ENCODE data around the gene TSEN2. TPM values are rescaled to one million over a fixed set of nuclear protein-coding genes. Genes with fewer than 3 reads are reported as not detected.

Gene TSEN2
- total RNA-seq, 1 donor from 2014 or later, result 11.4 TPM

GRCh38 chr3:12560505-12561190, 76.4 kb downstream of the TSEN2 start:
- Histone ChIP-seq H3K36me3 (ENCODE audit: control insufficient read depth, insufficient read depth, low read length) (no peaks in the 10 kb centered on the region), H3K4me3 (ENCODE audit: low read depth, low read length) (no peak overlapping the region), H3K27me3 (ENCODE audit: control insufficient read depth, insufficient read depth, low read length) (no peaks in the 10 kb centered on the region)
- TF ChIP-seq, protein P1, sequence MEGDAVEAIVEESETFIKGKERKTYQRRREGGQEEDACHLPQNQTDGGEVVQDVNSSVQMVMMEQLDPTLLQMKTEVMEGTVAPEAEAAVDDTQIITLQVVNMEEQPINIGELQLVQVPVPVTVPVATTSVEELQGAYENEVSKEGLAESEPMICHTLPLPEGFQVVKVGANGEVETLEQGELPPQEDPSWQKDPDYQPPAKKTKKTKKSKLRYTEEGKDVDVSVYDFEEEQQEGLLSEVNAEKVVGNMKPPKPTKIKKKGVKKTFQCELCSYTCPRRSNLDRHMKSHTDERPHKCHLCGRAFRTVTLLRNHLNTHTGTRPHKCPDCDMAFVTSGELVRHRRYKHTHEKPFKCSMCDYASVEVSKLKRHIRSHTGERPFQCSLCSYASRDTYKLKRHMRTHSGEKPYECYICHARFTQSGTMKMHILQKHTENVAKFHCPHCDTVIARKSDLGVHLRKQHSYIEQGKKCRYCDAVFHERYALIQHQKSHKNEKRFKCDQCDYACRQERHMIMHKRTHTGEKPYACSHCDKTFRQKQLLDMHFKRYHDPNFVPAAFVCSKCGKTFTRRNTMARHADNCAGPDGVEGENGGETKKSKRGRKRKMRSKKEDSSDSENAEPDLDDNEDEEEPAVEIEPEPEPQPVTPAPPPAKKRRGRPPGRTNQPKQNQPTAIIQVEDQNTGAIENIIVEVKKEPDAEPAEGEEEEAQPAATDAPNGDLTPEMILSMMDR (IDR thresholded peaks at IDR 0.05; ENCODE audit: insufficient read depth, low read length, poor library complexity, severe bottlenecking), result no peak
- no peak for DNase-seq (ENCODE audit: low read depth)

DNA sequence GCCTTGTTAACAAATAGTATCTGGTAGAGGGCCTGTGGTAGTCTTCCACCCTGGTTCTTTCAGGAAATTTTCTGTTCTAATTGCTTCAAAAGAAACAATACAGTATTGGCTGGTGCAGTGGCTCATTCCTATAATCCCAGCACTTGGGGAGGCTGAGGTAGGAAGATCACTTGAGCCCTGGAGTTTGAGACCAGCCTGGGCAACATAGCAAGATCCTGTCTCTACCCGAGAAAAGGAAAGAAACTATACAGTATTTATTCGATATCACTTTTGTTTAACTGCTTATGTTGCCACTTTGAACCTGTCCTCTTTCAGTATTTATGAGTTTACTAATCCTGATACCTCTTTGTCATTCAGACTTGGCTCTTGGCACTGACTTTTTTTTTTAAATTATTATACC, 77.1 kb downstream of the TSEN2 start:
- H3K27me3 ChIP-seq (ENCODE audit: control insufficient read depth, insufficient read depth, low read length), result no peaks in the 10 kb centered on the region
- H3K4me3 ChIP-seq (ENCODE audit: low read depth, low read length), result no peak overlapping the region
- no peaks in the 10 kb centered on the region for H3K36me3 ChIP-seq (ENCODE audit: control insufficient read depth, insufficient read depth, low read length)
- TF ChIP-seq, protein P1 (IDR thresholded peaks at IDR 0.05; ENCODE audit: insufficient read depth, low read length, poor library complexity, severe bottlenecking), result no peak
- DNase-seq (ENCODE audit: low read depth), result no peak

- Histone ChIP-seq H3K36me3 (ENCODE audit: control insufficient read depth, insufficient read depth, low read length) (no peaks in the 10 kb centered on the region), H3K27me3 (ENCODE audit: control insufficient read depth, insufficient read depth, low read length) (no peaks in the 10 kb centered on the region), H3K4me3 (ENCODE audit: low read depth, low read length) (no peak overlapping the region)
- TF ChIP-seq, protein P1 (IDR thresholded peaks at IDR 0.05; ENCODE audit: insufficient read depth, low read length, poor library complexity, severe bottlenecking), result no peak
- no peak for DNase-seq (ENCODE audit: low read depth)
These were observed 78.2 kb downstream of the TSEN2 start for GRCh38 chr3:12562451-12562850.

DNA sequence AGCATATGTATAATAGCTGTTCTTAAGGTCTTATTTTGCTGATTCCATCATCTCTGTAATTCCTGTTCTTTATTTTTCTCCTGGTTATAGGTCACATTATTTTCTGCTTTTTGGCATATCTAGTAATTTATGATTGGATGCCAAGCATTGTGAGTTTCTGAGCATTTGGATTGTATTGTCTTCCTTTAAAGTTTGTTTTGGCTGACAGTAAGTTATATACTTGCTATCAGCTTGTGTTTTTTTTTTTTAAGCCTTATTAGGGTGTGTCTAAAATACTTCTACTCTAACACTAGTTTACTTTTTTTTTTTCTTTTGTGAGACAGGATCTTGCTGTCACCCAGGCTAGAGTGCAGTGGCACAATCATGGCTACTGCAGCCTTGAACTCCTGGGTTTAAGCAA, 82.7 kb downstream of the TSEN2 start:
- DNase-seq (ENCODE audit: low read depth), result no peak
- TF ChIP-seq, protein P1 (IDR thresholded peaks at IDR 0.05; ENCODE audit: insufficient read depth, low read length, poor library complexity, severe bottlenecking), result no peak
- Histone ChIP-seq H3K4me3 (ENCODE audit: low read depth, low read length) (no peak overlapping the region), H3K36me3 (ENCODE audit: control insufficient read depth, insufficient read depth, low read length) (no peaks in the 10 kb centered on the region), H3K27me3 (ENCODE audit: control insufficient read depth, insufficient read depth, low read length) (no peaks in the 10 kb centered on the region)

DNA sequence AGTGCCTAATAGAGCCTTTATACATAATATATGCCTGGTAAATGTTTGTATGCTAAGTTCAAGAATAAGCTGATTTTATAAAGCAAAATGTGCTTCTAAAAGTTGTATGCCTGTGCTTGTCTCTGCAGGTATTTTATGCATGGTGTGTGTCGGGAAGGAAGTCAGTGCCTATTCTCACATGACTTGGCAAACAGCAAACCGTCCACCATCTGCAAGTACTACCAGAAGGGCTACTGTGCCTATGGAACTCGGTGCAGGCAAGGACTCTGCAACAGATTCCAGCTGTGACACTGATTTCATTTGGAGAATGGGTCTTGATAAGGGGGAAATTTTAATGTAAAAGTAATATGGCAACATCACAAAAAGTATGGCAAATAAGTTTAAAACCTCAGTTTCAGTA, 84.5 kb downstream of the TSEN2 start:
- H3K27me3 ChIP-seq (ENCODE audit: control insufficient read depth, insufficient read depth, low read length), result no peaks in the 10 kb centered on the region
- DNase-seq (ENCODE audit: low read depth), result no peak
- no peak overlapping the region for H3K4me3 ChIP-seq (ENCODE audit: low read depth, low read length)
- H3K36me3 ChIP-seq (ENCODE audit: control insufficient read depth, insufficient read depth, low read length), result no peaks in the 10 kb centered on the region
- TF ChIP-seq, protein P1 (IDR thresholded peaks at IDR 0.05; ENCODE audit: insufficient read depth, low read length, poor library complexity, severe bottlenecking), result no peak

DNA sequence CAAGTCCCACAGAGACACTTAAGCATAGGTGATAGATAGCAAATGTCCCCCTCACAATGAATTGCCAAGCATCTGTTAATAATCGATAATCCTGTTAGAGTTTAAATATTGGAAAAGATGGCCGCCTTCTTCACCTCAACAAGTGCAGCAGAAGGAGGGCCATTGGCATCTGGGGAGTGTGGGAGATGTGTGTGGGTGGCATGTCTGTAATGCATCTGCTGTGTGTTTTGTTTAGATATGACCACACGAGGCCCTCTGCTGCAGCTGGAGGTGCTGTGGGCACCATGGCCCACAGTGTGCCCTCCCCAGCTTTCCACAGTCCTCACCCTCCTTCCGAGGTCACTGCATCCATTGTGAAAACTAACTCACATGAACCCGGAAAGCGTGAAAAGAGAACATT, 85.6 kb downstream of the TSEN2 start:
- TF ChIP-seq, protein P1 (IDR thresholded peaks at IDR 0.05; ENCODE audit: insufficient read depth, low read length, poor library complexity, severe bottlenecking), result no peak
- Histone ChIP-seq H3K27me3 (ENCODE audit: control insufficient read depth, insufficient read depth, low read length) (no peaks in the 10 kb centered on the region), H3K36me3 (ENCODE audit: control insufficient read depth, insufficient read depth, low read length) (no peaks in the 10 kb centered on the region), H3K4me3 (ENCODE audit: low read depth, low read length) (no peak overlapping the region)
- DNase-seq (ENCODE audit: low read depth), result no peak

Data from kidney epithelial cell (primary cell).